ENCODE results near the gene TRAPPC2. TPM values are rescaled to one million over a fixed set of nuclear protein-coding genes. Genes with fewer than 3 reads are reported as not detected.

TRAPPC2 gene
- total and polyA plus RNA-seq, 2 of the 13 experiments (the other 11 are each of a cell fraction or from before 2014, with no cell fraction given), result 4.4 to 8.1 TPM

DNA sequence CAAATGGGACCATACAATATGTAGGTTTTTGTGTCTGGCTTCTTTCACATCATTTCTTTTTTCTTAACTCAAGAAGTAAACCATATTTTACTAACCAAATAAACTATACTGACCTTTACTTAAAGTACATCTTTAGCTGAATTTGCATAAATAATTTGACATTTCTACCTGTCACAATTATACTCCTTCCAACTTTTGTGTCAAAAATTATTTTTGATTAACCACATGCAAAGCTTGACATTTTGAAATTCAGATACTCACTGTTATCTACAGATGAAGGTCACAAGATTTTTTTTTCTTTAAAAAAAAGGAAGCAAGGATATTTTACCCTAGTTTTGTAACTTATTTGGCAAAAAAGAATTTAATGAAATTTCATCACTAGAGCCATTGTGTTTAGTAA lies 57.5 kb downstream of the TRAPPC2 start:
- TF ChIP-seq ZNF556 (CRISPR knock-in tag; IDR thresholded peaks at IDR 0.05; ENCODE audit: borderline replicate concordance), result no peak
- TF ChIP-seq MATR3 (CRISPR knock-in tag; IDR thresholded peaks at IDR 0.05), result no peak
- no peak for TF ChIP-seq ZNF780A (CRISPR knock-in tag; IDR thresholded peaks at IDR 0.05)
- TF ChIP-seq, protein P1, sequence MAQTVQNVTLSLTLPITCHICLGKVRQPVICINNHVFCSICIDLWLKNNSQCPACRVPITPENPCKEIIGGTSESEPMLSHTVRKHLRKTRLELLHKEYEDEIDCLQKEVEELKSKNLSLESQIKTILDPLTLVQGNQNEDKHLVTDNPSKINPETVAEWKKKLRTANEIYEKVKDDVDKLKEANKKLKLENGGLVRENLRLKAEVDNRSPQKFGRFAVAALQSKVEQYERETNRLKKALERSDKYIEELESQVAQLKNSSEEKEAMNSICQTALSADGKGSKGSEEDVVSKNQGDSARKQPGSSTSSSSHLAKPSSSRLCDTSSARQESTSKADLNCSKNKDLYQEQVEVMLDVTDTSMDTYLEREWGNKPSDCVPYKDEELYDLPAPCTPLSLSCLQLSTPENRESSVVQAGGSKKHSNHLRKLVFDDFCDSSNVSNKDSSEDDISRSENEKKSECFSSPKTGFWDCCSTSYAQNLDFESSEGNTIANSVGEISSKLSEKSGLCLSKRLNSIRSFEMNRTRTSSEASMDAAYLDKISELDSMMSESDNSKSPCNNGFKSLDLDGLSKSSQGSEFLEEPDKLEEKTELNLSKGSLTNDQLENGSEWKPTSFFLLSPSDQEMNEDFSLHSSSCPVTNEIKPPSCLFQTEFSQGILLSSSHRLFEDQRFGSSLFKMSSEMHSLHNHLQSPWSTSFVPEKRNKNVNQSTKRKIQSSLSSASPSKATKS (CRISPR knock-in tag; IDR thresholded peaks at IDR 0.05), result no peak
- TF ChIP-seq, protein P2, sequence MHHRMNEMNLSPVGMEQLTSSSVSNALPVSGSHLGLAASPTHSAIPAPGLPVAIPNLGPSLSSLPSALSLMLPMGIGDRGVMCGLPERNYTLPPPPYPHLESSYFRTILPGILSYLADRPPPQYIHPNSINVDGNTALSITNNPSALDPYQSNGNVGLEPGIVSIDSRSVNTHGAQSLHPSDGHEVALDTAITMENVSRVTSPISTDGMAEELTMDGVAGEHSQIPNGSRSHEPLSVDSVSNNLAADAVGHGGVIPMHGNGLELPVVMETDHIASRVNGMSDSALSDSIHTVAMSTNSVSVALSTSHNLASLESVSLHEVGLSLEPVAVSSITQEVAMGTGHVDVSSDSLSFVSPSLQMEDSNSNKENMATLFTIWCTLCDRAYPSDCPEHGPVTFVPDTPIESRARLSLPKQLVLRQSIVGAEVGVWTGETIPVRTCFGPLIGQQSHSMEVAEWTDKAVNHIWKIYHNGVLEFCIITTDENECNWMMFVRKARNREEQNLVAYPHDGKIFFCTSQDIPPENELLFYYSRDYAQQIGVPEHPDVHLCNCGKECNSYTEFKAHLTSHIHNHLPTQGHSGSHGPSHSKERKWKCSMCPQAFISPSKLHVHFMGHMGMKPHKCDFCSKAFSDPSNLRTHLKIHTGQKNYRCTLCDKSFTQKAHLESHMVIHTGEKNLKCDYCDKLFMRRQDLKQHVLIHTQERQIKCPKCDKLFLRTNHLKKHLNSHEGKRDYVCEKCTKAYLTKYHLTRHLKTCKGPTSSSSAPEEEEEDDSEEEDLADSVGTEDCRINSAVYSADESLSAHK (CRISPR knock-in tag; IDR thresholded peaks at IDR 0.05; ENCODE audit: borderline replicate concordance), result no peak
- no peak for TF ChIP-seq KLF6 (CRISPR knock-in tag; IDR thresholded peaks at IDR 0.05)
- TF ChIP-seq, protein P3, sequence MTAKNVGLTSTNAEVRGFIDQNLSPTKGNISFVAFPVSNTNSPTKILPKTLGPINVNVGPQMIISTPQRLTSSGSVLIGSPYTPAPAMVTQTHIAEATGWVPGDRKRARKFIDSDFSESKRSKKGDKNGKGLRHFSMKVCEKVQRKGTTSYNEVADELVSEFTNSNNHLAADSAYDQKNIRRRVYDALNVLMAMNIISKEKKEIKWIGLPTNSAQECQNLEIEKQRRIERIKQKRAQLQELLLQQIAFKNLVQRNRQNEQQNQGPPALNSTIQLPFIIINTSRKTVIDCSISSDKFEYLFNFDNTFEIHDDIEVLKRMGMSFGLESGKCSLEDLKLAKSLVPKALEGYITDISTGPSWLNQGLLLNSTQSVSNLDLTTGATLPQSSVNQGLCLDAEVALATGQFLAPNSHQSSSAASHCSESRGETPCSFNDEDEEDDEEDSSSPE (CRISPR knock-in tag; IDR thresholded peaks at IDR 0.05), result no peak
- no peak for TF ChIP-seq ZNF350 (CRISPR knock-in tag; IDR thresholded peaks at IDR 0.05; ENCODE audit: borderline replicate concordance, low read depth)
- TF ChIP-seq FIP1L1 (IDR thresholded peaks at IDR 0.05; ENCODE audit: borderline replicate concordance, insufficient read depth, low read depth, low read length), result no peak
- TF ChIP-seq ZNF124 (CRISPR knock-in tag; IDR thresholded peaks at IDR 0.05), result no peak
- TF ChIP-seq ZNF468 (CRISPR knock-in tag; IDR thresholded peaks at IDR 0.05), result no peak
- TF ChIP-seq ZFP36 (IDR thresholded peaks at IDR 0.05; ENCODE audit: borderline replicate concordance, low read depth, low read length, partially characterized antibody), result no peak
- TF ChIP-seq KLF11 (CRISPR knock-in tag; IDR thresholded peaks at IDR 0.05), result no peak
- no peak for TF ChIP-seq PLRG1 (conservative IDR thresholded peaks at IDR 0.05)
- TF ChIP-seq FOXM1 (CRISPR knock-in tag; IDR thresholded peaks at IDR 0.05), result no peak
- TF ChIP-seq ZFP90 (CRISPR knock-in tag; IDR thresholded peaks at IDR 0.05; ENCODE audit: borderline replicate concordance), result no peak
- H3K79me2 ChIP-seq (ENCODE audit: insufficient read depth, low read length), result no peaks in the 10 kb centered on the region
- no TSS peak for BruUV-seq (replicated peaks)
- intact Hi-C loops (cut with micrococcal nuclease; ENCODE audit: unreplicated experiment) (no loop called here), in situ Hi-C loops (cut with HindIII; ENCODE audit: extremely low pct_ligation_motif_present, low pct_unique_long_range_greater_than_20kb) (no loop called here)
- H3K9ac ChIP-seq (ENCODE audit: insufficient read depth, low read depth, low read length), result no peak overlapping the region
- H3K4me3 ChIP-seq (replicated peaks in 1 of 3; ENCODE audit: insufficient read depth in 1 of 3, low read depth in 2 of 3, low read length in 3 of 3), result no peak overlapping the region
- CTCF ChIA-PET (ENCODE audit: low intra/inter-chr PET ratio, low total read pairs), result no interaction called here
- FAIRE-seq (no peak), ATAC-seq (no peak), DNase-seq (ENCODE audit: low spot score) (no peak)
- no peak overlapping the region for H2AFZ ChIP-seq (ENCODE audit: low read length)
- H4K20me1 ChIP-seq (ENCODE audit: insufficient read depth, low read length), result no peaks in the 10 kb centered on the region
- H3K4me1 ChIP-seq (ENCODE audit: insufficient read depth, low read length), result no peaks in the 10 kb centered on the region
- H3K27ac ChIP-seq (ENCODE audit: extremely low read length, insufficient read depth, low read length), result no peak overlapping the region
- no peaks in the 10 kb centered on the region for H3K27me3 ChIP-seq (ENCODE audit: control insufficient read depth in 1 of 2, insufficient read depth in 2 of 2, low read length in 2 of 2)
- H3K9me3 ChIP-seq (ENCODE audit: low read length), result no peaks in the 10 kb centered on the region
- no peak overlapping the region for H3K4me2 ChIP-seq (ENCODE audit: low read depth, low read length)
- POLR2A ChIA-PET, result no interaction called here
- no peaks in the 10 kb centered on the region for H3K36me3 ChIP-seq (replicated peaks in 1 of 2; ENCODE audit: control insufficient read depth in 1 of 2, insufficient read depth in 2 of 2, low read length in 2 of 2)
